Osteoblast (primary cell): Measurements from ENCODE around the gene GCSAM. TPM values are rescaled to one million over a fixed set of nuclear protein-coding genes. Genes with fewer than 3 reads are reported as not detected.

ENCODE experiments used
- DNase-seq: peaks from one replicate; pipeline ENCODE4 v3.0.0; 2011; ENCODE audit warnings: low spot score, mixed read lengths; ENCODE audit not compliant: insufficient read length; ENCODE audit errors: missing footprints
- H2AFZ ChIP-seq: 2 replicates; pipeline ENCODE4 v1.6.0; 2011; ENCODE audit warnings: mild to moderate bottlenecking, low read length
- H3K27ac ChIP-seq: 2 replicates; pipeline ENCODE4 v1.5.1; 2011; ENCODE audit warnings: mild to moderate bottlenecking, low read depth, low read length, moderate library complexity
- H3K27me3 ChIP-seq: 2 replicates; pipeline ENCODE4 v1.6.0; 2012; ENCODE audit warnings: mild to moderate bottlenecking, control low read depth, inconsistent platforms, low read length, moderate library complexity; ENCODE audit not compliant: insufficient read depth
- H3K36me3 ChIP-seq: 2 replicates; pipeline ENCODE4 v1.5.1; 2011; ENCODE audit warnings: mild to moderate bottlenecking, low read length, control low read depth, moderate library complexity; ENCODE audit not compliant: insufficient read depth
- H3K4me1 ChIP-seq: 2 replicates; pipeline ENCODE4 v1.5.1; 2011; ENCODE audit warnings: mild to moderate bottlenecking, low read length, control low read depth, moderate library complexity; ENCODE audit not compliant: insufficient read depth
- H3K4me2 ChIP-seq: 2 replicates; pipeline ENCODE4 v1.6.0; 2011; ENCODE audit warnings: mild to moderate bottlenecking, low read length; ENCODE audit not compliant: insufficient read depth
- H3K4me3 ChIP-seq: fragments of 200-600 bp; sonication (generic); 3 replicates; pipeline ENCODE4 v1.5.1; 2012; ENCODE audit warnings: mild to moderate bottlenecking, low read length, inconsistent platforms; ENCODE audit not compliant: insufficient read depth
- H3K79me2 ChIP-seq: 2 replicates; pipeline ENCODE4 v1.6.0; 2012; ENCODE audit warnings: mild to moderate bottlenecking, low read length, control low read depth, inconsistent platforms; ENCODE audit not compliant: insufficient read depth
- H3K9me3 ChIP-seq: 2 replicates; pipeline ENCODE4 v1.5.1; 2011; ENCODE audit warnings: low read depth, low read length, control low read depth
- H4K20me1 ChIP-seq: 2 replicates; pipeline ENCODE4 v1.6.0; 2012; ENCODE audit warnings: mild to moderate bottlenecking, low read length, control low read depth; ENCODE audit not compliant: insufficient read depth
- total RNA-seq: library from RNA; depleted of rRNA; stranded (reverse); fragments of >200 nt; gene quantifications from 2 replicates; pipeline ENCODE4 v1.2.3, GENCODE V29; 2012
- TF ChIP-seq, protein P1 (sequence below): IDR thresholded peaks from 2 replicates; pipeline ENCODE4 v1.5.1; 2011; ENCODE audit warnings: mild to moderate bottlenecking, low read depth, low read length, moderate library complexity; ENCODE audit errors: extremely low read depth

Gene GCSAM
- total RNA-seq, 1 donor = 0.36 TPM

DNA sequence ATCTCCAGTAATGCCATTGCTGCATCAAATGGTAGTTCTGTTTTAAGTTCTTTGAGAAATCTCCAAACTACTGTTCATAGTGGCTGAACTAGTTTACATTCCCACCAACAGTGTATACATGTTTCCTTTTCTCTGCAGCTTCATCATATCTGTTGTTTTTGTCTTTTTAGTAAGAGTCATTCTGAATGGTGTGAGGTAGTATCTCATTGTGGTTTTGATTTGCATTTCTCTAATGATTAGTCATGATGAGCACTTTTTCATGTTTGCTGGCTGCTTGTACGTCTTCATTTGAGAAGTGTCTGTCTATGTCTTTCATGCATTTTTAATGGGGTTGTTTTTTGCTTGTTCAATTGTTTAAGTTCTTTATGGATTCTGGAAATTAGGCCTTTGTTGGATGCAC lies 10.2 kb upstream of the GCSAM start:
- Histone ChIP-seq H3K9me3 (no peaks in the 10 kb centered on the region), H3K27ac (no peak overlapping the region), H3K79me2 (no peaks in the 10 kb centered on the region), H3K4me3 (no peak overlapping the region), H3K4me2 (no peak overlapping the region), H3K36me3 (no peaks in the 10 kb centered on the region), H3K4me1 (no peaks in the 10 kb centered on the region), H2AFZ (no peak overlapping the region), H3K27me3 (no peaks in the 10 kb centered on the region), H4K20me1 (no peaks in the 10 kb centered on the region)
- TF ChIP-seq, protein P1, sequence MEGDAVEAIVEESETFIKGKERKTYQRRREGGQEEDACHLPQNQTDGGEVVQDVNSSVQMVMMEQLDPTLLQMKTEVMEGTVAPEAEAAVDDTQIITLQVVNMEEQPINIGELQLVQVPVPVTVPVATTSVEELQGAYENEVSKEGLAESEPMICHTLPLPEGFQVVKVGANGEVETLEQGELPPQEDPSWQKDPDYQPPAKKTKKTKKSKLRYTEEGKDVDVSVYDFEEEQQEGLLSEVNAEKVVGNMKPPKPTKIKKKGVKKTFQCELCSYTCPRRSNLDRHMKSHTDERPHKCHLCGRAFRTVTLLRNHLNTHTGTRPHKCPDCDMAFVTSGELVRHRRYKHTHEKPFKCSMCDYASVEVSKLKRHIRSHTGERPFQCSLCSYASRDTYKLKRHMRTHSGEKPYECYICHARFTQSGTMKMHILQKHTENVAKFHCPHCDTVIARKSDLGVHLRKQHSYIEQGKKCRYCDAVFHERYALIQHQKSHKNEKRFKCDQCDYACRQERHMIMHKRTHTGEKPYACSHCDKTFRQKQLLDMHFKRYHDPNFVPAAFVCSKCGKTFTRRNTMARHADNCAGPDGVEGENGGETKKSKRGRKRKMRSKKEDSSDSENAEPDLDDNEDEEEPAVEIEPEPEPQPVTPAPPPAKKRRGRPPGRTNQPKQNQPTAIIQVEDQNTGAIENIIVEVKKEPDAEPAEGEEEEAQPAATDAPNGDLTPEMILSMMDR = no peak
- DNase-seq = no peak

DNA sequence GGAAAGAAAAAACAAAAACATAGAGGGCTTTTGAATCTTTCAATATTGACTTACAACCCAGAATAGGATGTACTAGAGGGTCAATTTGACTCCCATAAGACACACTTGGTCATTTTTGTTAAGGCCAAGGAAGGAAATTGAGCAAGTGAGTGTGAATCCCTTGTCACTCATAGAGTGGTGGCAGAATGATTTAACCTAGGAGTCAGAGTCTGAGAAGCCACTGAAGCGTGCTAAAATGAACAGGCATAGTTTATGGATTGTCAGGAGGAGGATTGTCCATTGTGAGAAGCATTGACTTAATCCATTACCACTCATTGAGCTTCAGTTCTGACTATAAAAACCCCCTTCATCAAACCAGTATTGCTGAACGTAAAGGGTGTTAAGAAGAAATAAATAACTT lies 8.2 kb upstream of the GCSAM start:
- no peaks in the 10 kb centered on the region for H3K9me3 ChIP-seq
- H3K4me1 ChIP-seq = no peaks in the 10 kb centered on the region
- H2AFZ ChIP-seq = no peak overlapping the region
- no peak overlapping the region for H3K4me3 ChIP-seq
- H3K79me2 ChIP-seq = no peaks in the 10 kb centered on the region
- TF ChIP-seq, protein P1 = no peak
- H3K4me2 ChIP-seq = no peak overlapping the region
- H3K36me3 ChIP-seq = no peaks in the 10 kb centered on the region
- no peak for DNase-seq
- no peaks in the 10 kb centered on the region for H4K20me1 ChIP-seq
- H3K27me3 ChIP-seq = no peaks in the 10 kb centered on the region
- H3K27ac ChIP-seq = no peak overlapping the region

DNA sequence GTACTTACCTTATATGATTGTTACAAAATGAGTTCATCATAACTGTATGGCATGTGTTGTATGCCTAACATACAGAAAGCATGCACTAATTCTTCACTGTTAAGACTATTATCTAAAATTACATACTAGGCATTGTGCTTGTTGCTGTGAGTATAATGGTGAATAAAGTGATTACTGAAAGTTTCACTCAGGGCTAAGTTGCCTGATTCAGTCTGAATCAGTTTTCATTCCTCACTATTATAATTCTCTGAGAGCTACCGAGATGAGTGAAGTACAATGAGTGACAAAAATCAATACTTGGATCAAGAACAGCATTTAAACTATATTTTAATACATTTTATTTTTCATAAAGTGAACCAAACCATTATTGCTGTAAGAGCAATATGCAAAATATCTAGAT lies 7.5 kb upstream of the GCSAM start:
- TF ChIP-seq, protein P1 = no peak

DNA sequence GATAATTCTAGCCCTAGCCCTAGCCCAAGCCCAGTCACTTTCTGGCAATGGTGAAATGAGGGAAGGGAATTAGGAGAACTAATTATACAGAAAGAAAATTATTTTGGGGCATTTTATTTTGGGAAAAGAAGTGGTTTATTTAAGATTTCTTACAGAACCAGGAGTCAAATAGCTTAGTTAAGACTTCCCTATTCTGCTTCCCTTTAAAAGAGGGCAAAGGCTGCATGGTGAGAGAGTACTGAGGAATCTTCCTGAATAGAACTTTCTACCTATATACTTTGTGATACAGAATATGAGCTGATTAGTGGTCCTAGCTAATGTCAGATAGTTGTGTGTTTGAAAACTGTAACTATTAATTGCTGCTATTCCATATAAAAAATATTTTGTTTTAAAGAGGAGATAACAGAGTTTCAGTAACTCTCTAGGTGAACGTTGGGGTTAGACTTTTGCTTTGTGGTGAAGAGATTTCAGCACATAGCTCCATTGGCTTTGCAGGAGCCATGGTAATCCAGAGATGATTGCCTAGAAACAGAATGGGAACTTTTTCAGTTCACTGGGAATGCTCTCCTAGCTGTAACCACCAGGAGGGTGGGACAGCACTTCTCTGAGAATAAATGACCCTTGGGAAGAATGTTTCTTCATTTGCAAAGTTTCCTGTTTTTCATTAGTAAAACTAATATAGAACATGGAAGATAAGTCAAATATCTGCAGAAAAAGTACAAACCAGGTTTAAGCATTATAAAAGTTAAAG lies 5.3 kb upstream of the GCSAM start:
- Histone ChIP-seq H3K79me2 (no peaks in the 10 kb centered on the region), H3K4me2 (no peak overlapping the region), H4K20me1 (no peaks in the 10 kb centered on the region), H3K9me3 (no peaks in the 10 kb centered on the region), H3K4me1 (no peaks in the 10 kb centered on the region), H3K36me3 (no peaks in the 10 kb centered on the region), H3K27ac (no peak overlapping the region), H3K4me3 (no peak overlapping the region), H3K27me3 (no peaks in the 10 kb centered on the region), H2AFZ (no peak overlapping the region)
- TF ChIP-seq, protein P1 = no peak
- DNase-seq = no peak

More for the DNA sequence above, 7.5 kb upstream of the GCSAM start:
- Histone ChIP-seq H3K27me3 (no peaks in the 10 kb centered on the region), H4K20me1 (no peaks in the 10 kb centered on the region), H2AFZ (no peak overlapping the region), H3K36me3 (no peaks in the 10 kb centered on the region), H3K79me2 (no peaks in the 10 kb centered on the region), H3K9me3 (no peaks in the 10 kb centered on the region), H3K4me1 (no peaks in the 10 kb centered on the region), H3K27ac (no peak overlapping the region), H3K4me3 (no peak overlapping the region), H3K4me2 (no peak overlapping the region)
- DNase-seq = no peak
